Transverse colon (tissue), 4 donors: ENCODE results near the gene LGI2. TPM values are rescaled to one million over a fixed set of nuclear protein-coding genes. Genes with fewer than 3 reads are reported as not detected.
A peak's percentile ranks its signal among the peaks of the same experiment; 100 is the strongest.

Experiments
- DNase-seq: peaks from one replicate; pipeline ENCODE4 v3.0.0-alpha.2; 2019
- H3K27ac ChIP-seq, 4 donors: fragments of 200-600 bp; sonication (generic); 2 replicates each; pipeline ENCODE4 v1.5.1; 2016 to 2018; ENCODE audit warnings: inconsistent platforms in 4 of 4
- H3K27me3 ChIP-seq: fragments of 200-600 bp; sonication (generic); 2 replicates; pipeline ENCODE4 v1.5.1; 2017; ENCODE audit warnings: inconsistent platforms
- H3K36me3 ChIP-seq, 4 donors: fragments of 200-600 bp; sonication (generic); 2 replicates each; pipeline ENCODE4 v1.5.1; 2017 to 2019; ENCODE audit warnings: inconsistent platforms in 4 of 4
- H3K4me1 ChIP-seq, 4 donors: fragments of 200-600 bp; sonication (generic); 2 replicates each; pipeline ENCODE4 v1.5.1; 2017 to 2020; ENCODE audit warnings: inconsistent platforms in 4 of 4
- H3K4me3 ChIP-seq, 4 donors: fragments of 200-600 bp; sonication (generic); 1 replicate in 1 of 4; 2 replicates in 3 of 4; pipeline versions ENCODE4 v1.5.1 to v1.6.1; 2017 to 2019; ENCODE audit warnings: inconsistent platforms in 4 of 4
- H3K9me3 ChIP-seq, 2 donors: fragments of 200-600 bp; sonication (generic); 2 replicates each; pipeline ENCODE4 v1.5.1; 2017 to 2019; ENCODE audit warnings: inconsistent platforms in 2 of 2
- CTCF ChIP-seq, 5 experiments: fragments of 200-600 bp in 3 of 5; fragments of 450-650 bp in 2 of 5; sonication (generic) in 3 of 5; IDR thresholded peaks; 1 replicate in 2 of 5; 2 replicates in 3 of 5; pipeline ENCODE4 v1.5.1; 2016 to 2017; ENCODE audit warnings: antibody characterized with exemption in 5 of 5, inconsistent platforms in 3 of 5, mild to moderate bottlenecking in 2 of 5, moderate library complexity in 1 of 5
- EP300 ChIP-seq: sonication (generic); formaldehyde crosslinking; IDR thresholded peaks from one replicate; pipeline ENCODE4 v1.6.1; 2017; ENCODE audit warnings: antibody characterized with exemption, low read depth
- POLR2A ChIP-seq: fragments of 450-650 bp; IDR thresholded peaks from one replicate; pipeline ENCODE4 v1.6.1; 2016; ENCODE audit warnings: antibody characterized with exemption, mild to moderate bottlenecking, moderate library complexity
- POLR2AphosphoS5 ChIP-seq, 3 donors: sonication (generic); formaldehyde crosslinking; IDR thresholded peaks; one replicate each; pipeline ENCODE4 v1.6.1; 2016; ENCODE audit warnings: antibody characterized with exemption in 3 of 3
- WGBS, 2 donors: methylation state at CpG; one replicate each; pipeline ENCODE4 v1.1.5; 2018; ENCODE audit warnings: low coverage in 1 of 2; 5-methylcytosine and 5-hydroxymethylcytosine counted together
- in situ Hi-C, 4 donors: fragments of 200-750 bp; cut with MboI; loops; one replicate each; pipeline versions ENCODE4 v1.15.0 to v1.15.1; 2017; ENCODE audit warnings: low sequenced_read_pairs in 3 of 4, low pct_ligation_motif_present in 1 of 4, low pct_unique_long_range_greater_than_20kb in 1 of 4
- intact Hi-C: fragments of 100-400 bp; cut with DNase I; formaldehyde crosslinking; loops from one replicate; pipeline ENCODE4 v1.15.1; 2023; ENCODE audit warnings: low total_unique reads
- total RNA-seq, 4 donors: library from RNA; depleted of rRNA; stranded (reverse); fragments of >200 nt; gene quantifications; one replicate each; pipeline ENCODE4 v1.1.0, GENCODE V29; 2016

The LGI2 gene
- total RNA-seq, 4 donors from 2014 or later = 0.32 to 0.75 (median 0.41) TPM; not detected in 1

DNA sequence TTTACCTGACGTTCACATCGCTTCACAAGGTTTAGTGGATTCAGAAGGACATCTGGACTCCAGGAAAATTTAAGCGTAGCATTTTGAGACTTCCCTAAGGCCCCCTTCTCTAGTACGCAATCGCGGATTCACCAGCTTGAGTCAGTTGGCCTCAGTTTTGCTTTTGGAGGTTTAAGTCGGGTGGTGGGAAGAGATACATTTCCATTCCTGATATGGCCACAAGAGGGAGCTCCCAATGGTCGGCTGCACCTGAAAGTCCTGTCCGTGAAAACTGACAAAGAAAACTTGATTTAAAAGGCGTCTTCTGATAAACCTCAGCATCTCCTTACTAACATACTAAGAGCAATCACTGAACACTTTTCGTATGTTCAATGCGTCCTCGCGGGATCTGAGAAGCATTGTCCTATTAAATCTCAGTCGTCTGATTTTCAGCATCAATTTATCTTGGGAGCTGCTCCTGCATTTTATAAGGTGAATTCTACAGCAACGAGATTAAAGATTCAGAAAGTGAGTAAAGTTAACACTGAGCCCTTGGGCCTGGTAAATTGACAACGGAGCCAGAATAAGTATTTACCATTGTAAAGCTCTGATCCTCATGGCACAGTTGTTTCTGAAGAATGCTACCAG is 50.6 kb downstream of the LGI2 start:
- intact Hi-C loops = loop anchor here (10.0 kb wide), 2 partner anchors 145 to 165 kb away; no protein-coding TSS in a partner anchor
- Histone ChIP-seq H3K4me3 (peak overlapping the region in 2 of 4 donors; percentile 3 to 11), H3K27ac (peak overlapping the region in 3 of 4 donors; percentile 24 to 64 (median 54)), H3K27me3 (no peaks in the 10 kb centered on the region), H3K9me3 (no peaks in the 10 kb centered on the region), H3K4me1 (peaks cover 0 to 11% (median 5%) of the 10 kb centered on the region in 4 donors), H3K36me3 (no peaks in the 10 kb centered on the region)
- DNase-seq = peak; percentile 54
- in situ Hi-C loops = loop anchor here (10.0 to 25.0 kb wide), 3 partner anchors 157 to 495 kb away; no protein-coding TSS in a partner anchor
- WGBS, 2 donors = 15 to 19% methylated on average over 14 to 17 of the region's 17 CpGs
- TF ChIP-seq POLR2A (no peak), POLR2AphosphoS5 (IDR thresholded peaks at IDR 0.05) (no peak), CTCF (IDR thresholded peaks at IDR 0.05) (peak; percentile 81 to 93 (median 86))

- Histone ChIP-seq H3K27me3 (no peaks in the 10 kb centered on the region), H3K36me3 (no peaks in the 10 kb centered on the region), H3K9me3 (no peaks in the 10 kb centered on the region), H3K27ac (peak overlapping the region in 3 of 4 donors; percentile 35 to 64 (median 54)), H3K4me3 (peak overlapping the region in 2 of 4 donors; percentile 3 to 11), H3K4me1 (peaks cover 0 to 11% (median 5%) of the 10 kb centered on the region in 4 donors)
- TF ChIP-seq CTCF (IDR thresholded peaks at IDR 0.05) (no peak), EP300 (peak; percentile 9), POLR2AphosphoS5 (IDR thresholded peaks at IDR 0.05) (peak; percentile 10 to 47 (median 14))
- in situ Hi-C loops (loop anchor here (10.0 to 25.0 kb wide), 4 partner anchors 158 to 495 kb away; no protein-coding TSS in a partner anchor), intact Hi-C loops (no loop called here)
- WGBS, 2 donors = 77 to 85% methylated on average over 7 of the region's 7 CpGs
- peak; percentile 20 for DNase-seq
Observed at GRCh38 chr4:24979554-24979953, 51.2 kb downstream of the LGI2 start.

GRCh38 chr4:24978291-24979075 is 52.3 kb downstream of the LGI2 start:
- H3K4me1 ChIP-seq = peaks cover 0 to 11% (median 5%) of the 10 kb centered on the region in 4 donors
- intact Hi-C loops (no loop called here), in situ Hi-C loops (loop anchor here (10.0 to 25.0 kb wide), 4 partner anchors 159 to 494 kb away; no protein-coding TSS in a partner anchor)
- no peak for DNase-seq
- 80 to 87% methylated on average over 5 to 9 of the region's 9 CpGs for WGBS, 2 donors
- TF ChIP-seq POLR2AphosphoS5 (IDR thresholded peaks at IDR 0.05) = no peak
- H3K27me3 ChIP-seq = no peaks in the 10 kb centered on the region
- H3K9me3 ChIP-seq = no peaks in the 10 kb centered on the region
- peak overlapping the region in 3 of 4 donors; percentile 25 to 35 (median 30) for H3K27ac ChIP-seq
- no peak overlapping the region for H3K4me3 ChIP-seq
- no peaks in the 10 kb centered on the region for H3K36me3 ChIP-seq

- WGBS, 2 donors = 43 to 65% methylated on average over 3 to 4 of the region's 4 CpGs
- H3K27me3 ChIP-seq = no peaks in the 10 kb centered on the region
- intact Hi-C loops = no loop called here
- no peaks in the 10 kb centered on the region for H3K9me3 ChIP-seq
- TF ChIP-seq CTCF (IDR thresholded peaks at IDR 0.05) (no peak), POLR2A (no peak)
- H3K4me3 ChIP-seq = no peak overlapping the region
- no peak overlapping the region for H3K27ac ChIP-seq
- in situ Hi-C loops = loop anchor here (10.0 to 25.0 kb wide), 4 partner anchors 162 to 491 kb away; no protein-coding TSS in a partner anchor
- peaks cover 0 to 11% (median 5%) of the 10 kb centered on the region in 4 donors for H3K4me1 ChIP-seq
- H3K36me3 ChIP-seq = no peaks in the 10 kb centered on the region
- no peak for DNase-seq
Observed at GRCh38 chr4:24975510-24975909, 55.2 kb downstream of the LGI2 start.
